ENCODE measurements around the gene TMA7. TPM values are rescaled to one million over a fixed set of nuclear protein-coding genes. Genes with fewer than 3 reads are reported as not detected.

The TMA7 gene
- total RNA-seq, 6 experiments from 2014 or later = 213 to 341 (median 280) TPM

- no peak for TF ChIP-seq CTCF (IDR thresholded peaks at IDR 0.05)
Measured at GRCh38 chr3:48403533-48404439, 36.3 kb upstream of the TMA7 start.

GRCh38 chr3:48404440-48405342, 35.4 kb upstream of the TMA7 start:
- Mint-ChIP-seq H3K9me3 (no peaks in the 10 kb centered on the region), H3K27me3 (ENCODE audit: insufficient read depth) (no peaks in the 10 kb centered on the region), H3K4me3 (no peak overlapping the region), H3K27ac (no peak overlapping the region), H3K4me1 (ENCODE audit: low read depth) (peaks cover 23% of the 10 kb centered on the region), H3K36me3 (ENCODE audit: low read depth) (peaks cover 5% of the 10 kb centered on the region; the same call in 1 of the 2 replicates)
- DNase-seq = no peak
- no peak for TF ChIP-seq CTCF (IDR thresholded peaks at IDR 0.05)

More at GRCh38 chr3:48403533-48404439, 36.3 kb upstream of the TMA7 start:
- no peaks in the 10 kb centered on the region for H3K9me3 Mint-ChIP-seq
- H3K27me3 Mint-ChIP-seq (ENCODE audit: insufficient read depth) = no peaks in the 10 kb centered on the region; the same call in 1 of the 2 replicates
- no peak overlapping the region for H3K4me3 Mint-ChIP-seq
- H3K27ac Mint-ChIP-seq = no peak overlapping the region
- DNase-seq = no peak
- peaks cover 5% of the 10 kb centered on the region; the same call in 1 of the 2 replicates for H3K36me3 Mint-ChIP-seq (ENCODE audit: low read depth)
- peaks cover 23% of the 10 kb centered on the region for H3K4me1 Mint-ChIP-seq (ENCODE audit: low read depth)

GRCh38 chr3:48405343-48405881, 34.6 kb upstream of the TMA7 start:
- TF ChIP-seq CTCF (IDR thresholded peaks at IDR 0.05) = no peak
- Mint-ChIP-seq H3K4me1 (ENCODE audit: low read depth) (peaks cover 23% of the 10 kb centered on the region), H3K27me3 (ENCODE audit: insufficient read depth) (no peaks in the 10 kb centered on the region), H3K36me3 (ENCODE audit: low read depth) (peaks cover 5% of the 10 kb centered on the region; the same call in 1 of the 2 replicates), H3K4me3 (no peak overlapping the region), H3K27ac (no peak overlapping the region), H3K9me3 (no peaks in the 10 kb centered on the region)
- no peak for DNase-seq

GRCh38 chr3:48405971-48406370, 34.1 kb upstream of the TMA7 start:
- Mint-ChIP-seq H3K27ac (no peak overlapping the region), H3K36me3 (ENCODE audit: low read depth) (peaks cover 5% of the 10 kb centered on the region; the same call in 1 of the 2 replicates), H3K4me3 (no peak overlapping the region), H3K4me1 (ENCODE audit: low read depth) (peaks cover 19% of the 10 kb centered on the region), H3K9me3 (no peaks in the 10 kb centered on the region), H3K27me3 (ENCODE audit: insufficient read depth) (no peaks in the 10 kb centered on the region)
- DNase-seq = no peak
- TF ChIP-seq CTCF (IDR thresholded peaks at IDR 0.05) = no peak
